ENCODE results near the gene IL1RL1.

The IL1RL1 gene

DNA sequence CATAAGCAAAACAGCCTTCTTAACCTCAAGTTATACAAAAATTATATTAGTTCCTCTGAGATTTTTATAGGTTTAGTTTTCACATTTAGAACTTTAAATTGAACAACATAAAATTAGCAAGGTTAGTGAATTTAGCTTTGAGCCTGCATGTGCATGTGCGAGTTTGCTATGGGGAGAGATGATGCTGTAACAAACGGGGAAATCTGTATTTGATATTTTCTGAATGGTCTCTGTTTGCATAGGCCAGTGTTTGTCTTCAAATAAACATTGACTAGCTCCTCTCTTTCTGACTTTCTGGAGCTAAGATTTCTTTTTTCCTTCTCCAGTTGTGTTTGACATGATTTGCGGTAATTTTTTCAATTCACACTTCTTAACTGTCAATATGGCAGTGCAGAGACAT is 80.7 kb downstream of the IL1RL1 start (continued):
- TF ChIP-seq ZNF211 (tag by site-specific recombination; IDR thresholded peaks at IDR 0.05; ENCODE audit: low read depth), result no peak
- TF ChIP-seq ZBTB20 (tag by site-specific recombination; IDR thresholded peaks at IDR 0.05), result no peak

DNA sequence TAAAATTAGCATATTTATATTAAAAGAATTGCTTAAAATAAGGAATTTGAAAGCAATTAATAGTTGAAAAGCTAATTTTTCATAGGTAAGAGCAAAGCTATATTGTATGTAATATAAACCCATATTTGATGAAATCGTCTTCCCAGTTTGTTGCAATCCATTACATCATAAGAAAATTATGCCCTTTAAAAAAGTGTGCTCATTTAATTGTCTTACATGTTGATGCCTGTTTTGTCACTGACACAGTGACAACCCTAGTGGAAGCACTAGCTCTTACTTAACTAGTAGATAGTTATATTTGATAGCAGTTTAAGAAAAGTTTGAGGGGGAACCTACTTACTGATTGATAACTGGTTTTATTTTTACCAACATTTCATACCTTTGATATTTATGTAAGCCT is 81.6 kb downstream of the IL1RL1 start:
- no peaks in the 10 kb centered on the region for H3K9me3 ChIP-seq (ENCODE audit: control insufficient read depth, insufficient read depth, low read depth, low read length)
- CTCF ChIA-PET, result no interaction called here
- no peaks in the 10 kb centered on the region for H3K36me3 ChIP-seq (ENCODE audit: control insufficient read depth in 2 of 2, insufficient read depth in 1 of 2, low read length in 2 of 2)
- no peak overlapping the region for H3K27ac ChIP-seq (ENCODE audit: extremely low read depth, low read depth, low read length)
- TF ChIP-seq ZNF426 (tag by site-specific recombination; IDR thresholded peaks at IDR 0.05) (no peak), ZNF132 (tag by site-specific recombination; IDR thresholded peaks at IDR 0.05; ENCODE audit: borderline replicate concordance) (no peak), ZNF16 (tag by site-specific recombination; IDR thresholded peaks at IDR 0.05; ENCODE audit: low read depth) (no peak), ZNF629 (tag by site-specific recombination; IDR thresholded peaks at IDR 0.05) (no peak), ZNF514 (tag by site-specific recombination; IDR thresholded peaks at IDR 0.05) (no peak), ZNF174 (tag by site-specific recombination; IDR thresholded peaks at IDR 0.05) (no peak), ZNF561 (tag by site-specific recombination; IDR thresholded peaks at IDR 0.05; ENCODE audit: borderline replicate concordance) (no peak), ZNF548 (tag by site-specific recombination; IDR thresholded peaks at IDR 0.05) (no peak), ZNF248 (tag by site-specific recombination; IDR thresholded peaks at IDR 0.05) (no peak), ZNF394 (tag by site-specific recombination; IDR thresholded peaks at IDR 0.05; ENCODE audit: borderline replicate concordance) (no peak), ZNF701 (tag by site-specific recombination; IDR thresholded peaks at IDR 0.05) (no peak), ZIC2 (tag by site-specific recombination; IDR thresholded peaks at IDR 0.05) (no peak), ZNF624 (tag by site-specific recombination; IDR thresholded peaks at IDR 0.05) (no peak), BCL11B (tag by site-specific recombination; IDR thresholded peaks at IDR 0.05; ENCODE audit: low read depth) (no peak), ZNF747 (tag by site-specific recombination; IDR thresholded peaks at IDR 0.05) (no peak), SALL2 (tag by site-specific recombination; IDR thresholded peaks at IDR 0.05; ENCODE audit: borderline replicate concordance) (no peak)
- TF ChIP-seq, protein P1, sequence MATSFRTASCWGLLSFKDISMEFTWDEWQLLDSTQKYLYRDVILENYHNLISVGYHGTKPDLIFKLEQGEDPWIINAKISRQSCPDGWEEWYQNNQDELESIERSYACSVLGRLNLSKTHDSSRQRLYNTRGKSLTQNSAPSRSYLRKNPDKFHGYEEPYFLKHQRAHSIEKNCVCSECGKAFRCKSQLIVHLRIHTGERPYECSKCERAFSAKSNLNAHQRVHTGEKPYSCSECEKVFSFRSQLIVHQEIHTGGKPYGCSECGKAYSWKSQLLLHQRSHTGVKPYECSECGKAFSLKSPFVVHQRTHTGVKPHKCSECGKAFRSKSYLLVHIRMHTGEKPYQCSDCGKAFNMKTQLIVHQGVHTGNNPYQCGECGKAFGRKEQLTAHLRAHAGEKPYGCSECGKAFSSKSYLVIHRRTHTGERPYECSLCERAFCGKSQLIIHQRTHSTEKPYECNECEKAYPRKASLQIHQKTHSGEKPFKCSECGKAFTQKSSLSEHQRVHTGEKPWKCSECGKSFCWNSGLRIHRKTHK (tag by site-specific recombination; IDR thresholded peaks at IDR 0.05), result no peak
- TF ChIP-seq, protein P2, sequence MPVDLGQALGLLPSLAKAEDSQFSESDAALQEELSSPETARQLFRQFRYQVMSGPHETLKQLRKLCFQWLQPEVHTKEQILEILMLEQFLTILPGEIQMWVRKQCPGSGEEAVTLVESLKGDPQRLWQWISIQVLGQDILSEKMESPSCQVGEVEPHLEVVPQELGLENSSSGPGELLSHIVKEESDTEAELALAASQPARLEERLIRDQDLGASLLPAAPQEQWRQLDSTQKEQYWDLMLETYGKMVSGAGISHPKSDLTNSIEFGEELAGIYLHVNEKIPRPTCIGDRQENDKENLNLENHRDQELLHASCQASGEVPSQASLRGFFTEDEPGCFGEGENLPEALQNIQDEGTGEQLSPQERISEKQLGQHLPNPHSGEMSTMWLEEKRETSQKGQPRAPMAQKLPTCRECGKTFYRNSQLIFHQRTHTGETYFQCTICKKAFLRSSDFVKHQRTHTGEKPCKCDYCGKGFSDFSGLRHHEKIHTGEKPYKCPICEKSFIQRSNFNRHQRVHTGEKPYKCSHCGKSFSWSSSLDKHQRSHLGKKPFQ (tag by site-specific recombination; IDR thresholded peaks at IDR 0.05), result no peak
- TF ChIP-seq, protein P3, sequence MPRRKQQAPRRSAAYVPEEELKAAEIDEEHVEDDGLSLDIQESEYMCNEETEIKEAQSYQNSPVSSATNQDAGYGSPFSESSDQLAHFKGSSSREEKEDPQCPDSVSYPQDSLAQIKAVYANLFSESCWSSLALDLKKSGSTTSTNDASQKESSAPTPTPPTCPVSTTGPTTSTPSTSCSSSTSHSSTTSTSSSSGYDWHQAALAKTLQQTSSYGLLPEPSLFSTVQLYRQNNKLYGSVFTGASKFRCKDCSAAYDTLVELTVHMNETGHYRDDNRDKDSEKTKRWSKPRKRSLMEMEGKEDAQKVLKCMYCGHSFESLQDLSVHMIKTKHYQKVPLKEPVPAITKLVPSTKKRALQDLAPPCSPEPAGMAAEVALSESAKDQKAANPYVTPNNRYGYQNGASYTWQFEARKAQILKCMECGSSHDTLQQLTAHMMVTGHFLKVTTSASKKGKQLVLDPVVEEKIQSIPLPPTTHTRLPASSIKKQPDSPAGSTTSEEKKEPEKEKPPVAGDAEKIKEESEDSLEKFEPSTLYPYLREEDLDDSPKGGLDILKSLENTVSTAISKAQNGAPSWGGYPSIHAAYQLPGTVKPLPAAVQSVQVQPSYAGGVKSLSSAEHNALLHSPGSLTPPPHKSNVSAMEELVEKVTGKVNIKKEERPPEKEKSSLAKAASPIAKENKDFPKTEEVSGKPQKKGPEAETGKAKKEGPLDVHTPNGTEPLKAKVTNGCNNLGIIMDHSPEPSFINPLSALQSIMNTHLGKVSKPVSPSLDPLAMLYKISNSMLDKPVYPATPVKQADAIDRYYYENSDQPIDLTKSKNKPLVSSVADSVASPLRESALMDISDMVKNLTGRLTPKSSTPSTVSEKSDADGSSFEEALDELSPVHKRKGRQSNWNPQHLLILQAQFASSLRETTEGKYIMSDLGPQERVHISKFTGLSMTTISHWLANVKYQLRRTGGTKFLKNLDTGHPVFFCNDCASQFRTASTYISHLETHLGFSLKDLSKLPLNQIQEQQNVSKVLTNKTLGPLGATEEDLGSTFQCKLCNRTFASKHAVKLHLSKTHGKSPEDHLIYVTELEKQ (tag by site-specific recombination; IDR thresholded peaks at IDR 0.05; ENCODE audit: borderline replicate concordance), result no peak
- H3K4me1 ChIP-seq (ENCODE audit: control insufficient read depth, insufficient read depth, low read length), result peaks cover 4% of the 10 kb centered on the region; the same call in 1 of the 2 replicates
- POLR2A ChIA-PET, result no interaction called here
- no peak overlapping the region for H3K4me3 ChIP-seq (ENCODE audit: low read depth, low read length)
